MM.1S (cell line): ENCODE data around the gene PRSS2.
"Not testable (repeated sequence)": the region's sequence is repeated elsewhere in the genome, so short reads cannot be mapped to it uniquely, and the experiment has no call there.

ENCODE experiments used
- DNase-seq: peaks from one replicate; pipeline ENCODE4 v3.0.0-alpha.2; 2015
- H2AFZ ChIP-seq: fragments of 300-600 bp; sonication (generic); 2 replicates; pipeline ENCODE4 v1.6.0; 2016; ENCODE audit warnings: antibody characterized with exemption, low read length
- H3F3A ChIP-seq: fragments of 300-600 bp; sonication (generic); 2 replicates; pipeline ENCODE4 v1.6.1; 2016; ENCODE audit warnings: mild to moderate bottlenecking, antibody characterized with exemption, low read length, moderate library complexity, mixed read lengths; ENCODE audit not compliant: insufficient read depth
- H3K27ac ChIP-seq: fragments of 300-600 bp; sonication (generic); 2 replicates; pipeline ENCODE4 v1.5.1; 2016; ENCODE audit warnings: mild to moderate bottlenecking, low read length
- H3K27me3 ChIP-seq: fragments of 300-600 bp; sonication (generic); replicated peaks from 2 replicates; pipeline ENCODE4 v1.6.0; 2016; ENCODE audit warnings: low read length; ENCODE audit not compliant: insufficient read depth
- H3K36me3 ChIP-seq: fragments of 300-600 bp; sonication (generic); replicated peaks from 2 replicates; pipeline ENCODE4 v1.6.1; 2016; ENCODE audit warnings: mild to moderate bottlenecking, low read length, mixed read lengths; ENCODE audit not compliant: insufficient read depth
- H3K4me1 ChIP-seq: fragments of 300-600 bp; sonication (generic); 2 replicates; pipeline ENCODE4 v1.6.1; 2016; ENCODE audit warnings: low read length, mixed read lengths
- H3K4me2 ChIP-seq: fragments of 300-600 bp; sonication (generic); 2 replicates; pipeline ENCODE4 v1.6.0; 2016; ENCODE audit warnings: low read depth, low read length
- H3K4me3 ChIP-seq: fragments of 300-600 bp; sonication (generic); 2 replicates; pipeline ENCODE4 v1.5.1; 2016; ENCODE audit warnings: low read length, mixed read lengths
- H3K79me2 ChIP-seq: fragments of 300-600 bp; sonication (generic); 2 replicates; pipeline ENCODE4 v1.6.1; 2016; ENCODE audit warnings: mixed run types, low read length, mixed read lengths
- H3K9ac ChIP-seq: fragments of 300-600 bp; sonication (generic); 2 replicates; pipeline ENCODE4 v1.6.1; 2016; ENCODE audit warnings: low read length, mixed read lengths
- H3K9me2 ChIP-seq: fragments of 300-600 bp; sonication (generic); replicated peaks from 2 replicates; pipeline ENCODE4 v1.6.1; 2016; ENCODE audit warnings: mild to moderate bottlenecking, low read length, mixed read lengths; ENCODE audit not compliant: insufficient read depth
- H3K9me3 ChIP-seq: fragments of 300-600 bp; sonication (generic); replicated peaks from 2 replicates; pipeline ENCODE4 v1.6.1; 2016; ENCODE audit warnings: mild to moderate bottlenecking, low read length, mixed read lengths; ENCODE audit not compliant: insufficient read depth
- H4K20me1 ChIP-seq: fragments of 300-600 bp; sonication (generic); 2 replicates; pipeline ENCODE4 v1.6.1; 2016; ENCODE audit warnings: mild to moderate bottlenecking, low read length, moderate library complexity, mixed read lengths; ENCODE audit not compliant: insufficient read depth
- CTCF ChIP-seq: fragments of 300-600 bp; sonication (generic); IDR thresholded peaks from 2 replicates; pipeline ENCODE4 v1.5.1; 2016; ENCODE audit warnings: antibody characterized with exemption, low read length, mixed read lengths
- EZH2 ChIP-seq: fragments of 300-600 bp; sonication (generic); optimal IDR thresholded peaks from 2 replicates; pipeline ENCODE3; 2017; ENCODE audit warnings: low read depth, mild to moderate bottlenecking, antibody characterized with exemption, low read length, mixed read lengths
- EZH2phosphoT487 ChIP-seq: fragments of 300-600 bp; sonication (generic); IDR thresholded peaks from 2 replicates; pipeline ENCODE4 v1.6.1; 2018; ENCODE audit warnings: antibody characterized with exemption, low read length

PRSS2 gene

GRCh38 chr7:142762104-142762503, 8.7 kb upstream of the PRSS2 start:
- Histone ChIP-seq H3K36me3 (no peaks in the 10 kb centered on the region), H3K27me3 (no peaks in the 10 kb centered on the region), H3K9me3 (no peaks in the 10 kb centered on the region), H3F3A (no peaks in the 10 kb centered on the region), H3K9ac (no peak overlapping the region), H3K4me3 (no peak overlapping the region), H4K20me1 (no peaks in the 10 kb centered on the region), H3K79me2 (no peaks in the 10 kb centered on the region), H3K4me2 (no peak overlapping the region), H3K4me1 (no peaks in the 10 kb centered on the region), H3K9me2 (no peaks in the 10 kb centered on the region), H3K27ac (no peak overlapping the region), H2AFZ (no peak overlapping the region)
- DNase-seq: no peak
- no peak for TF ChIP-seq EZH2
- TF ChIP-seq CTCF: no peak
- no peak for TF ChIP-seq EZH2phosphoT487

- H3K4me3 ChIP-seq: no peak overlapping the region
- no peaks in the 10 kb centered on the region for H3K4me1 ChIP-seq
- H3K27me3 ChIP-seq: no peaks in the 10 kb centered on the region
- no peak overlapping the region for H3K4me2 ChIP-seq
- no peak overlapping the region for H3K27ac ChIP-seq
- H3K36me3 ChIP-seq: no peaks in the 10 kb centered on the region
- no peaks in the 10 kb centered on the region for H3K9me2 ChIP-seq
- no peaks in the 10 kb centered on the region for H3K9me3 ChIP-seq
- no peaks in the 10 kb centered on the region for H3K79me2 ChIP-seq
- TF ChIP-seq CTCF (no peak), EZH2 (no peak), EZH2phosphoT487 (no peak)
- DNase-seq: no peak
- no peak overlapping the region for H2AFZ ChIP-seq
- no peaks in the 10 kb centered on the region for H3F3A ChIP-seq
- H4K20me1 ChIP-seq: no peaks in the 10 kb centered on the region
- H3K9ac ChIP-seq: no peak overlapping the region
These were observed 3.3 kb upstream of the PRSS2 start for GRCh38 chr7:142767451-142767850.

- no peak overlapping the region for H3K27ac ChIP-seq
- H3K9ac ChIP-seq: no peak overlapping the region
- H3K27me3 ChIP-seq: no peaks in the 10 kb centered on the region
- no peaks in the 10 kb centered on the region for H3K4me1 ChIP-seq
- H3K4me2 ChIP-seq: no peak overlapping the region
- H3K79me2 ChIP-seq: no peaks in the 10 kb centered on the region
- no peaks in the 10 kb centered on the region for H3K9me2 ChIP-seq
- TF ChIP-seq EZH2phosphoT487 (no peak), CTCF (no peak), EZH2 (no peak)
- DNase-seq: no peak
- H3K4me3 ChIP-seq: no peak overlapping the region
- H3K36me3 ChIP-seq: no peaks in the 10 kb centered on the region
- H4K20me1 ChIP-seq: no peaks in the 10 kb centered on the region
- H2AFZ ChIP-seq: no peak overlapping the region
- no peaks in the 10 kb centered on the region for H3K9me3 ChIP-seq
- no peaks in the 10 kb centered on the region for H3F3A ChIP-seq
These were observed 2.9 kb upstream of the PRSS2 start for GRCh38 chr7:142767861-142768260.

- H3K9me3 ChIP-seq, H2AFZ ChIP-seq, H4K20me1 ChIP-seq, H3K4me2 ChIP-seq, H3K4me1 ChIP-seq, H3K9ac ChIP-seq, H3K27me3 ChIP-seq, DNase-seq, H3K27ac ChIP-seq, H3K36me3 ChIP-seq, H3K79me2 ChIP-seq, H3K4me3 ChIP-seq, H3F3A ChIP-seq, H3K9me2 ChIP-seq: not testable (repeated sequence)
These were observed 1.9 kb upstream of the PRSS2 start for GRCh38 chr7:142768885-142769284.
